Eye (tissue), 1 donor: ENCODE measurements around the gene NAV2.

Source experiments
- DNase-seq: peaks from one replicate; pipeline ENCODE4 v3.0.0-alpha.2; 2015

The NAV2 gene

DNA sequence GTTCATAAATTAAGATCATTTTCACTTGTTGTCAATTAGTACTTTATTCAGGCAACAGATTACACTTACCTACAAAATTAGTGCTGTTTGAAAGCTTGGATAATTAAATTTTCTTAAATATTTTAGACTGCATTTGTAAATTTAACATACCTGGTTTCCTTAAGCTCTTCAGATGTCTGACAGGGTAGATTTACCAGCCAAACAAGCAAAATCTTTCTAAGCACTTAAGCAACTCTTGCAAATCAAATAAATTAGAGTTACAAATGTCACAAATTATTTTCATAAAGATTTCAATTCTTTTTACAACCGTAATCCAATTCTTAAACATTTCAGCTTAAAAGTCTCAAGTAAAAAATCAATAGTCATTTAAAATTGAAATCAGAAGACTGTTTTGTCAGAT lies 317.8 kb downstream of the NAV2 start:
- no peak for DNase-seq

DNA sequence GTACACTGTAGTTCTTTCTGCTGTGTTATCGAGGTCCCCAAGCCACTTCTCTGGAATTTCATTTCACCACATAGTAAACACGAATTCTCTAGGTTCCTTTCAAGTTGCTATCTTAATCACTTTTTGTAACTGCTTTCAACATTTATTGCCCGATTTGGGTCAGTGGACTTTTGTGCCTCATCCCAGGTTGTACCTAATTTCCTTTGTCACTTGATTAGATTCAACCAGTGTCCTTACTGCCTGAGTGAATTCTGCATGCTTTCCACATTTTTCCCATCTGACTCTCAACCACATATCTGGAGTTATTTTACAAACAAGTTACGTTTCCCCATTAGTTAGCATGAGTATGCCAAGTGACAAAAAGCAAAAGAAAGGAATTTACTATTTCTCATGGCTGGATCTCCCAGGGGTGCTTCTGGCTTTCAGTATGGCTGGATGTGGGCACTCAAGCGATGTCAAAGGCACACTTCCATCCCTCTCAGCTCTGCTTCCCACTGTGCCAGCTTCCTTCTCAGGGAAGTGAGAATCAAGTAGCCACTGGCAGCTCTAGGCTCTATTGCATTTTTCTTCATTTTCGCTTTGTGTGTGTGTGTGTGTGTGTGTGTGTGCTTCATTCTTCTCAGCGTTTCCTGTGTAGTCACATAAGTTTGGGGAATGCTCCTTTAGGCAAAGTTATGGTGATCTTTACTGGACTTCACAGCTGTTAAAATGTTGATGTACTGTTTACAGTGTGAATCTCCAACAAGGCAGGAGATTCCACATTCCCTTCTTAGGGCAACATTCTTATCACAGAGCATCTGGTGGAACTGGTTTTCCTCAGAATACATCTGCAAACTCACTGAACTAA lies 318.7 kb downstream of the NAV2 start:
- DNase-seq: peak; percentile 79

DNA sequence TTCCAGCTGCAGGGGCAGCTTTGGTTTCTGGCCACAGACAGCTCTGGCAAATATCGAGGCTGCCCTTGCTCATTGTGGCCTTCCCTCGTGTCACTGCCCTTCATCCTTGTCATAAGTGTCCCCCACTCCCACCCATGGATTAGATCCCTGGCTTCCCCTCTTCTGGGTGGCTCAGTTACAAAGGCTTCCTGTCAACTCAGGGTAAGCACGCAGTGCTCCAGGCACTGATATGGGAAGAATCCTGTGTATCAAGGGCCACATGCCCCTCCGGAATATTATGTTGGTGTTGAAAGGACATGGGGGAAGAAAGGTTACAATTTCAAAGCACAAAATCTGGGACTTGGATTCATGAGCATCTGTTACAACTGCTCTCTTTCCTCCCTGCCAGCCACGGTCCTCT lies 319.5 kb downstream of the NAV2 start:
- DNase-seq: no peak

DNA sequence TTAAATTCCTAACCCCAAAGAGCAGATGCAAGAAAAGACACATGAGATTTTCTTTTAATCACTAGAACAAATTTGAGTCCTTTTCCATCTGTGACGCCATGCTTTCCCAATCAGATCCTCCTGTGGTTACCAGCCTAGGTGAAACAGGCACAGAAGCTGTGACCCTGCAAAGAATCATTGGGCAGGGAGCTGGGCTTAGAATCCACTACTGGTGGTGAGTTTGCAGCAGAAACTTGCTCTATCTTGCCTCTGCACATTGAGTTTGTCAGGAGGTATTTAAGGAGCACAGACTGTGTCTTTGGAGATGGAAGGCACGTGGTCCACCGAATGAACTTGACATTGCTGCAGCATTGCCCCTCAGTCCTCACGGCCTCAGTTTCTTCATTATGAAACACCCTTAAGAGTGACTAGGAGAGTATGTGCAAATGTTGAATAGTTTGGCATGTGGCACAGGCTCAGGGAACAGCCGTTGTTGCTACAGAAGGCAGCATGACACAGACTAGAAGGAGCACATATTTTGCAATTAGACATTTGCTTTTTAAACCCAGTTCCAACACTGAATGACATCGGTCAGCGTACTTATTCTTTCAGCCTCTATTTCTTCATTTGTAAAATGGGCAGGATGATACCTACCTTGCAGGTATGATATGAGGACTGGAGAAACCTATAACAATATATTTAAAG lies 320.1 kb downstream of the NAV2 start:
- DNase-seq: no peak

DNA sequence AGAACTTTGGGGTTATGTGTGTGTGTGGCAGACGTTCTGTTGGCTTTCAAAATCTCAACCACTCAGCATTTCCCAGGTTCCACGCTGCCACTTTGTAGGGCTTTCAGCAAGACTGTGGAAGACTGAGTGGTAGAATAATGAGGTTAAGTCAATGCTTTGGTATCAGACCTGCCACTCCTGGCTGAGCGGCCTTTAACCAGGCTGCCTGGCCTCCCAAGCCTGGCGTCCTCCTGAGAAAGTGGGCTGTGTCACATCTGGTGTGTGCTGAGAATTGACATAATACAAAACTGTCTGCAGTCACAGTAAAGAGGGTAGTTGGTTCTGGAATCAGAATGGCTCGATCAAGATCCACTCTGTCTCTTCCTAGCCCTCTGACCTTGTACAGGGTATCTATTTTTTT lies 321.2 kb downstream of the NAV2 start:
- DNase-seq: peak; percentile 43

DNA sequence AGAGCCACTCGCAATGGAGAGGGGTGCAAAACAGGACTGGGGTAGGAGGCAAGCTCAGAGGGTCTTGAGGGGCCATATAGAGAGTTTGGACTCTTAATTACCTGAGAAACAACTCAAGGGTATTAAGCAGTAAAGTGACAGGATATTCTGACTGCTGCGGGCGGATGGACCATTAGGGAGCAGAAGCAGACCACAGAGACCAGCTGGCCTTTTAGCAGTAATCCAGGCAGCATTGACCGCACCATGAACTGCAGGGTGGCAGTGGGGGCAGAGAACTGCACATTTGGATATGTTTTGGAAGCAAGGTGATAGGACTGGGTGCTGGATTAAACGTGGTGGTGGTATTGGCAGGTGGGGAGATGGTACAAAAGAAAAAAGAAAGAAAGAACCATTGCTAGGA lies 322.3 kb downstream of the NAV2 start:
- no peak for DNase-seq

DNA sequence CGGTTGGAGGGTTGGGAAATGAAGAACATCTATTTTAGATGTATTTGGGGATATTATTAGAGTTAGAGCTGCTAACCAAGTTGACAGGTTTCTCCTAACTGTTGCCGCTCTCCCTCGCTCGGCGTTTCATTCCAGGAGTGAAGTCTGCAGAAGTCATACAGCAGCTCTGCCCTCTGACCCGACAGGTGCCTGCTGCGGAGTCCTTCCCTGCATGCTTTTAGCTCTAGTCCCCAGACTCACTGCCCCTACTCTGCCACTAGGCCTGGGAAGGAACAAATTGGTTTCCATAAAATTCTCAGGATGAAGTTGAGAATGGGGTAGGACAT lies 322.7 kb downstream of the NAV2 start:
- no peak for DNase-seq

DNA sequence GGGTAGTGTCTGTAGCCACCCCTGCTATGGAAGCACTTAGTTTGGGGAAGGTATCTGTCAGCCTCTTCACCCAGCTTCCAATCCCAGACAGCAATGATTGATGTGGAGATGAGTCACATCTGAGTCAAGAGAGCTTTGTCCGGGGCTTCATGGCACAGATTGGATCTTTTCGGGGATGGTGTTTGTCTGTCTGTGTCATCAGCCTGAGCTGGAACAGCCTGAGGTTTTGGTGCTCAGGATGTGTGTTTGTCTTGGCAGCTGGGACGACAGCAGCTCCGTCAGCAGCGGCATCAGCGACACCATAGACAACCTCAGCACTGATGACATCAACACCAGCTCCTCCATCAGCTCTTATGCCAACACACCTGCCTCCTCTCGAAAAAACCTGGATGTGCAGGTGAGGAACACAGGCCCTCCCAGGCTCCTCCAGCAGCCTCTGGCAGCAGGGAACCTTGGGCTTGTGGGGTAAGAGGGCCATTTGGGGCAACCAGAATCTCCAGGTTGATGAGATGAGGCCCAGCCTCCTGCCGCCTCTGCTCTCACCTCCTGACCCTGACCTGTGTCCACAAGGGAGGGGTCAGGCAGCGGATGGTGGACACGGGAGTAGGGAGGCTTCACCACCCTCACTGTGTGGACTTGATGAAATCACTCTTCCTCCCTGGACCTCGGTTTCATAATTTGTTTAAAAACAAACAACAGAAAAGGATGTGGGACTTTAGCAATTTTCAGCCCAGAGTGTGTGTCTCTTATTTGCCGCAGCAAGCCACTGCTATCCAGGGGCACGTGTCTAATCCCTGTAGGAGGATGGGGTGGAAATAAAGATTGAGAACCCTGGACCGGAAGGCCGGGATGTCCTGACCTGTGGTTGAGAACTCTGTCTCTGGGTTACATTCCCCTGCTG lies 323.3 kb downstream of the NAV2 start:
- no peak for DNase-seq

DNA sequence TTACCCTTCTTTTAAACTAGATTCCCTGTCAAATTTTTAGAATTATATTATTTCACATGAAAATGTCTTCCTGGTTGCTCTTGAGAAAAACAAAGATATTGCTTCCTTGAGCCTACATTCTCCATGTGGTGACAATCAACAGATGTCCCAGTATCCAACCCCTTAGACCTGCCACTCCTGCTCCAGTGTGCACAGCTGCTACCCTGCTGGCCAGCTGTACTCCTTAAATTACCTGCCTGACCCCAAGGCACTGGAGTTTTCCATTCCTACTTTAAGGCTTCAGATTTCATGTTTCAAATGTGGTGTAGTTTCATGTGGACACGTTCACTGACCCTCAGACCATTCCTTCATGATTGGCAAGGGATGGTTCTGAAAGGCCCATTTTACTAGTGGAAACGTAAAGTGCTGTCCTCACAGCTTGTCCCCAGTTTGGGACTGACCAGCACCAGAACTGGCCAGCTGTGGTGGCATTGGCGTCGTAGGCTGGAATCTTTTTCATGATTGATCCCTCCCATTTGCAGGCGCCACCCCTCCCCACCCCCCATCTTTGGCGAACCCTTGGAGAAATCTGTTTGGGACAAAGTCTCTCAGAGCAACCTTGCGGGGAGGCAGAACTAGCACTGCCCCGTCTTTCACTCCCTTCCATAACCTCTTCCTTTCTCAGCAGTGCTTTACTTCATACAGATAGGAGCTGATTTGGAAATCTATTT lies 324.1 kb downstream of the NAV2 start:
- DNase-seq: no peak

DNA sequence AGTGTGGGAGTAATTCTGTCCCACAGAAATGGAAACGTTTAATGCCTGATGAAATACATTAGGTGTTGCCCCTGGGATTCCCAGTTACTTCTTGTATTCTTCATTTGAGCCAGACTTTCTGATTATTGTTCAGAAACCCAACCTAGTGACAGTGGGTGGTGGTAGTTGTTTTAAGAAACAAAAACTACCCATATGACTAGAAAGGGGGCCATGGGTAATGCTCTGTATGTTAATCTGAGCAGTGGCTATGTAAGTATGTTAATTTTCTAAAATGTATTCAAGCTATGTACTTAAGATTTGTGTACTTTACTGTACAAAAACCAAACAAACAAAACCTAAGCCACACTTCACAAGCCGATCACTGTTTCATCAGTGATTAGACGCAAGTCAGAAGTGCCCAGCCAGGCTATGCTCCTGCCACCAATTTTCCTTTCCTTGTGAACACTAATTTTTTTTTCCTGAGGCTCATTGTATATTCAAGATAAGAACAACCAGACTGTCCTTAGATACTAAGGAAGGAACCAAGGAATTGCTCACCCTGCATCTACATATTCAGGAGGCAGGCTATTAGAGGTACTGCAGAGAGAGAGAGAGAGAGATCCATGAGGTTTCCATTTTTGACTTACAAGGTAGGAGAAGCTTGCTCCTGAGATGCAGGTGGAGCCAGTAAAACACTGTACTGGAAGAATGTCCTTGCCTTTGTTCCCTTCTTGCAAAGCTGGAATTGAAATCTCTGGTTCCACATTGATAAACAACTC lies 324.9 kb downstream of the NAV2 start:
- no peak for DNase-seq

DNA sequence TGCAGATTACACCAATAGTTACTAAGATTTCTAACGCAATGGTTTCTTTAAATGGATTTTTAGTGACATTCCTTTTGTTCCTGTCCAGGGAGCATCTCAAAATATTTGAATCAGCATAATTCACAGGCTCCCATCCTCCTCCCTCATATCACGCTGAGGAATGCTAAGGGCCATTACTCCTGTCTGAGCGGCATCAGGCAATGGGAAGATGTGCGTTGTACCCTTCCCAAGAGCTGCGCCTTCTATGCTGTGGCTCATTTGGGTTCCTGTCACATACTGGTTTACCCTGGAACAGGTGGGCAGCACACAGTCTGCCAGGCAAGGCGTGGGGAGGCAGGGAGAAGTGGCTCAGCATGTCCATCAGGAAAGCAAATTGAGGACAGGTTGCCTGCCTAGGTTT lies 325.8 kb downstream of the NAV2 start:
- DNase-seq: peak; percentile 45

DNA sequence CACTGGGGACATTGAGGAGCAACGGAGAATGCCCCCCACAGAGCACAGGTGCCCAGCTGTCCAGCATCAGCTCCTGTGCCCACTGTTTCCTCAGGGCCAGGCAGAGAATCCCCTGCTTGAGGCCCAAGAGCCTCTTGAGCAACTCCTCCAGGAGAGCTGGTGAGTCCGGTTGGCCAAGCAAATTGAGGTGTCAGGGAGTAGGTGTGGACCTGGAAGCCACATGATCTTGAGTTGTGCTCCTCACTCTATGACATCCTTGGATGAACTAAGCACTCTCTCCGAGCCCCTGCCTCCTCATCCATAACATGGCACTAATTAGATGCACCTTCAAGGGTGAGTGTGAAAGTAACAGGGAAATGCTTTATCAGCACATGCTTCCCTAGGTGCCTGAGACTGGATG lies 326.3 kb downstream of the NAV2 start:
- DNase-seq: no peak

DNA sequence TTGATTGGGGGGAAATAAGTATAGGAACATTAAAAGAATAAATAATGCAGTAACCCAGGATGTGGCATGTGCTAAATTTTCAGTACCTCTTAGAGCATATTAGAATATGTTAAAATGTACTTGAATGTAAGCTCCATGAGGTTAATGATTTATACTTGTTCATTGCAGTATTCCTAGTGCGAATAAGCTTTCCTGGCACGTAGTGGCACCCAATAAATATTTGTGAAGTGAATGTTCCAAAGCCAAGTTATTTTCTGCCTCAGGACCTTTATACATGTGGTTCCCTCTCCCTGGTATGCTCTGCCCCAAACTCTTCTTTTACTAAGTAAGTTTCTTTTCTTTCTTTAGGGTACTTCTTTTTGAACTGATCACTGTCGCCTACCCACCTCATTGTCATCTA lies 328.9 kb downstream of the NAV2 start:
- DNase-seq: no peak

DNA sequence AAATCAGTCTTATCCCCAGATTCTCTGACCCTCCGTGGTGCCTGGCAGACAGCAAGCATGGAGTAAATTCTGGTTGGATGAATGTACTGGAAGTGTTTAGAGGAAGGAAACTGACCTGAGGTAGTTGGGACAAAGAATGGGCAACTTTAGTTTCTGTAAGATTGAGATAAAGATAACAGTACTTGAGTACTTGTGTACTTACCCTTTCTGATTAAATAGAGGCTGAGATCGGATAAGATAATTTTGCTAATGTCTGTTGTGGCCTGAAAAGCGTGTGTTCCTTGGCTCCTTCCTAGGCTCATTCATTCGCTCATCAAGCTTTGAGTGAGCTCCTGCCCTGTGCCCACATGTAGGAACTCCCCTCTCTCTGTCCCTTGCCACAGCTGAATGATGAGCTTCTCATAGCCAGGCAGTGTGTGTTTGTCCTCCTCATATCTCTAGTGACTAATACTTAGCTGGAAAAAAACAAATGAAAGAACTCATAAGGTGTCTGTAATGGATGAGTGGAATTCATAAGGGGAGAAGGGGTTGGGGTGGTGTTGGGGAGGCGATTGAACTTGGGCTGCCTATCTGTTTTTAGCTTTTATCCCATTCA lies 329.5 kb downstream of the NAV2 start:
- DNase-seq: no peak

DNA sequence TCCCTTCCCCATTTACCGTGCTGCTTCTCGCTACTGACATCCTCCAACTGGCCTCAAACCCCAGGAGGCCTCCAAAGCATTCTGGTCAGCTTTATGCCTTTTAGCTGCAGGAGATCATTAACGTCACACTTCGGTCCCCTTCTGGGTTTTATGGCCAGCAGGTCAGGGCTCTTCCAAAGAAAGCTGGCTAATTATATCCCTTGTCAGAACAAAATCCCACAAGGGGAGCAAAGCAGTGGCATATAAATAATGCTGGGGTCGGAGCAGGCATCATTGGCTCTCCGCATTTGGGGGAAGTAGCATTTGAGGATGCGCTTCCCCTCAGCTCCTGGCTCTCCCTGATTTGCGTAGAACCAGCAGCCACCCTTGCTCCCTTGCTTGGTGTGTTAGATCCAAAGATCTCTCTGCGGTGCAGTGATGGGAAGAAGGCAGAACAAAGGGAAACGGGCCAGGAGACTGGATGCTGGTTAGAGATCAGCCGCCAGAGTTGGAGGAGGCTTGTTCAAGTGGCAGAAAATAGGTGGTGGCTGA lies 330.2 kb downstream of the NAV2 start:
- DNase-seq: peak; percentile 66

DNA sequence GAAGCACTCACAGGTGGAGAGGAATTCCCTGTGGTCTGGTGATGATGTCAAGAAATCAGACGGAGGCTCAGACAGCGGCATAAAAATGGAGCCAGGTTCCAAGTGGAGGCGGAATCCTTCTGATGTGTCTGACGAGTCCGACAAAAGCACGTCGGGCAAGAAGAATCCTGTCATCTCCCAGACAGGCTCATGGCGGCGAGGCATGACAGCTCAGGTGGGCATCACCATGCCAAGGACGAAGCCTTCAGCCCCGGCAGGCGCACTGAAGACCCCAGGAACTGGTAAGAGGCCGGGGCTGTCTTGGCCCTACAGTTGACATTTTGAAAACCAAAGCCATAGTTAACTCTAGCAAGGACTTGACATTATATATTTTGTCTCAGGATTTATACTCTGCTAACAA lies 331.4 kb downstream of the NAV2 start:
- DNase-seq: no peak

DNA sequence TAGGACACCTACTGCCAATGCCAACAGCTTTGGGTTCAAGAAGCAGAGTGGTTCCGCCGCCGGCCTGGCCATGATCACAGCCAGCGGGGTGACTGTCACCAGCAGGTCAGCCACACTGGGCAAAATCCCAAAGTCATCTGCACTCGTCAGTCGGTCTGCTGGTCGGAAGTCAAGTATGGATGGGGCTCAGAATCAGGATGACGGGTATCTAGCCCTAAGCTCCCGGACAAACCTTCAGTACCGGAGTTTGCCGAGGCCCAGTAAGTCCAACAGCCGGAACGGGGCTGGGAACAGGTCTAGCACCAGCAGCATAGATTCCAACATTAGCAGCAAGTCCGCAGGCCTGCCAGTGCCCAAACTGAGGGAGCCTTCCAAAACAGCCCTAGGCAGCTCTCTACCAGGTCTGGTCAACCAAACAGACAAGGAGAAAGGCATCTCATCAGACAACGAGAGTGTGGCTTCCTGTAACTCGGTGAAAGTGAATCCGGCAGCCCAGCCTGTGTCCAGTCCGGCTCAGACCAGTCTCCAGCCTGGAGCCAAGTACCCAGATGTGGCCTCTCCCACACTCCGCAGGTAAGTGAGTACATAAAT lies 332.6 kb downstream of the NAV2 start:
- DNase-seq: no peak

DNA sequence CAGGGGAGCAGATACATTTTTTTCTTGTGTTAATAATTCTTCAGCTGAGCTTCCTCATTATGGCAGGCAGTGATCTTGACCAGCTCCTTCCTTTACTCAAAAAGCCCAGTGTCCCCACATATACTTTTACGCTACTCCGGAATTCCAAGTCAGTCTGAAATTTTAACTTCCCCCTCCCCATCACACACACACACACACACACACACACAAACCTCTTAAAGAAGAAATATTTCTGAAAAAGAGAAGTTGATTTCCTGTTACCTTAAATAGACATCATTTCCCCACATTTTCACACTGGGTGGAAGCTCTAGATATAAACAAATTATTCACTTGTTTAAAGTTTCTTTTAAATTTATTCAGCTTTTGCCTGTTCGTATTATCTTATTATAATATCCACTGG lies 333.8 kb downstream of the NAV2 start:
- DNase-seq: no peak

DNA sequence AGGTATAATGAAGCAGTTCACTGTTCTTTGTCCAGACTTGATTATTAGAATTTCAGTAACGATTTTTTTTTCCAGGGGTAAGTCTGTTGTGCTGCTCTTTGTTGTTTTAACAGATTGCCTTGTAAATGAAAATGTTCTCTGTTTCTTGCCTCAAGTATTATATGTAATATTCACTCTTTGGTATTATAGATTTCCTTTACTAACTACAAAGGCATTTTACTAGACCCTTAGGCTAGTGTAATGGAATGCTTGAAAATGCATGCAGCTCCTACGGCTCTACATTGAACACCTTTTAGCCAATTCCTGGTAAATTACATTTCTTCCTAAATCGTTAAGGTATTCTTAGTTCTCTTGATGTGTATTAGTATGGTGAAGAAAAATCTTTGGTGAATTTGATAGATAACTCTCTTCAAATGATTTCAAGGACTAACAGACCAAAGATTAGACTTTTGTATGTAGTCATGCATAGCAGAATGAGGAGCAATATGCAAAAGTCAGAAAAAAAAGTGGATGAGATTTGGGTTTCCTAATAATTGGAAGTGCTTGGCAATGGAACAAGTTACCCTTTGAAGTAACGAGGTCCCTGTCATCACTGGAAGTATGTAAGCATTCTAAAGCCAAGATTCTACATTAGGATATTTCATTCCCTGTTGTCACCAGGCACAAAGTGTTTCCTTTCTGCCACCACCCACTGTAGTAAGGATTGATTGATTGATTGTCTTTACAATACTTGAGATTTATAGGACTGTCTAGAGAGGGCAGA lies 334.6 kb downstream of the NAV2 start:
- no peak for DNase-seq

DNA sequence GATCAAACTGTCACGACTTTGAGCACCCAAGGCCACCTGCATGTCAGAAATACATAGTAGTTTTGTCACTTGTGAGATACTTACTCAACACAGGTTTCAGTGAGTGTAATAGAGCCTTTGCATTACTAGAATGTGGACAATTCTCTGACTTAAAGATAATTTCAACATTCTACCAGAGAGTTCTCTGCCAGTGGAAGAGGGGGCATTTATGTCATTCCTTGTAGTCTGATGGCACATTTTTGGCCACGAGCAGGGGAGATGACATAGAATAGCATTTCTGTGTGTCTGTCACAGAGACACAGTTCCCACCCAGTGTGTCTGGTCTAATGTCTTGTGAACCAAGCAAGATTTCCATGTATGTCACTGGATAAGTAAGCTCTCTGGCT lies 335.1 kb downstream of the NAV2 start:
- DNase-seq: no peak
